HS-5 (cell line): Measurements from ENCODE around the gene HOXD12.

Source experiments
- DNase-seq: peaks from one replicate; pipeline ENCODE4 v3.0.0-alpha.2; 2012; ENCODE audit warnings: low read depth

Gene HOXD12

GRCh38 chr2:176118601-176119339 lies 19.2 kb downstream of the HOXD12 start:
- no peak for DNase-seq

DNA sequence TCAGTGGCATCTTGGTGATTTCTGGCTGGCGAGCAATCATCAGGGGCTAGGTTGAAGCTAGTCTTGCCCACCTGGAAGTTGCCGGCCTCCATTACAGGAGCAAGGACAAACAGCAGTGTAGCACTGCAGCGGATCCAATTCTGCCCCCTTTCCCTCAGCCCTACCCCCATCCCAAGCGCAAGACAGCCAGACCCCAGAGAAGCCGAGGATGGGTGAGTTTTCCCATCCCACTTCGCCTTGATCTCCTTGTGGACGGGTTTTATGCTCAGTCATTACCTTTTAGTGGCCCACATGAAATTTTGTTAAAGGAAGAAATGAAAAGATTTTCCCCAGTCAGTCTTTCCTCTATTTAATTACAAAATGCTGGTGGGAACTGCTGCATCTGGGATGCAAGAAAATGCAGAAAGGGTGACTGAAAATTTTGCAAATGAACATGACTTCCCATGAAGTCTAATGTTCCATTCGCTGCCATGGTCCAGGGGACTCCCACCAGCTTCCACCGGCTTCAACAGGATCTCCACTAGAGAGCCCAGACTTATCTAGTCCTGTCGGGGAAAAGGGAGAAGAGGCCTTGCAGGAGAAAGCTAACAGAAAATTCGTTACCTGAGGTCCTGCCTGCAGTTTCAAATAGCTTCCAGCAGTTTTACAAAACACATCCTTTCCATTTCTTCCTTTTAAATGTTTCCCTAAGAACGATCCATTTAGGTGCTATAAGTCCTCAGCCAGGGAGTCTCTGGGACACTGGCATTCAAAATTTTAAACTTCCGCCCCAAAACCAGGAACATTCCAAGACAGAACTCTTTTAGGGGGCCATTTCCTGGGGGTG lies 21.0 kb downstream of the HOXD12 start:
- no peak for DNase-seq

GRCh38 chr2:176121190-176122051 lies 21.8 kb downstream of the HOXD12 start:
- no peak for DNase-seq

- no peak for DNase-seq
Observed at GRCh38 chr2:176122052-176122682, 22.6 kb downstream of the HOXD12 start.

DNA sequence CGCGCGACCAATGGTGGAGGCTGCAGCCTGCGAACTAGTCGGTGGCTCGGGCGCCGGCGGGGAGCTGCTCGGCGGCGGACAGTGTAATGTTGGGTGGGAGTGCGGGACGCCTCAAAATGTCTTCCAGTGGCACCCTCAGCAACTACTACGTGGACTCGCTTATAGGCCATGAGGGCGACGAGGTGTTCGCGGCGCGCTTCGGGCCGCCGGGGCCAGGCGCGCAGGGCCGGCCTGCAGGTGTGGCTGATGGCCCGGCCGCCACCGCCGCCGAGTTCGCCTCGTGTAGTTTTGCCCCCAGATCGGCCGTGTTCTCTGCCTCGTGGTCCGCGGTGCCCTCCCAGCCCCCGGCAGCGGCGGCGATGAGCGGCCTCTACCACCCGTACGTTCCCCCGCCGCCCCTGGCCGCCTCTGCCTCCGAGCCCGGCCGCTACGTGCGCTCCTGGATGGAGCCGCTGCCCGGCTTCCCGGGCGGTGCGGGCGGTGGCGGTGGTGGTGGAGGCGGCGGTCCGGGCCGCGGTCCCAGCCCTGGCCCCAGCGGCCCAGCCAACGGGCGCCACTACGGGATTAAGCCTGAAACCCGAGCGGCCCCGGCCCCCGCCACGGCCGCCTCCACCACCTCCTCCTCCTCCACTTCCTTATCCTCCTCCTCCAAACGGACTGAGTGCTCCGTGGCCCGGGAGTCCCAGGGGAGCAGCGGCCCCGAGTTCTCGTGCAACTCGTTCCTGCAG lies 23.3 kb downstream of the HOXD12 start, which contains the start of gene HOXD9:
Gene HOXD9 (plus strand): TSS at position 37 of the 728 bp plus-strand sequence. CDS start 50 bp downstream, at position 87.
- DNase-seq, result no peak

DNA sequence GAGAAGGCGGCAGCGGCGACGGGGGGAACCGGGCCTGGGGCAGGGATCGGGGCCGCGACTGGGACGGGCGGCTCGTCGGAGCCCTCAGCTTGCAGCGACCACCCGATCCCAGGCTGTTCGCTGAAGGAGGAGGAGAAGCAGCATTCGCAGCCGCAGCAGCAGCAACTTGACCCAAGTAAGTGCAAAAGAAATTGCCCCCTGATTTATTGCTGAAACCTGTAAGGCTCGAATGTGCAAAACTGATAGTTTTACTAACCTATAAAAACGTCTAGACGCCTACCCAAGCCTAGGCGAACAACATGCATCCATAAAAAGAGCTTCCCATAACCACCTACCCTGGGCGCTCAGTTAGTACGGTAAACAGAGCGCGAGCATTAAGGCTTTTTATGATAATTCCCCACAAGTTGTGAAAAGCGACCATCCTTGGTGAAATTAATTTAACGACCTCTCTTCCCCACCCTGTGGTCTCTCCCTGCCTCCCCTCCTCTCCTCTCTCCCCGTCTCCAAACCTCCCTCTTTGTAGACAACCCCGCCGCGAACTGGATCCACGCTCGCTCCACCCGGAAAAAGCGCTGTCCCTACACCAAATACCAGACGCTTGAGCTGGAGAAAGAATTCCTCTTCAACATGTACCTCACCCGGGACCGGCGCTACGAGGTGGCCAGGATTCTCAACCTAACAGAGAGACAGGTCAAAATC lies 24.0 kb downstream of the HOXD12 start:
- DNase-seq, result no peak

- DNase-seq, result no peak
Observed at GRCh38 chr2:176124110-176124946, 24.7 kb downstream of the HOXD12 start.

DNA sequence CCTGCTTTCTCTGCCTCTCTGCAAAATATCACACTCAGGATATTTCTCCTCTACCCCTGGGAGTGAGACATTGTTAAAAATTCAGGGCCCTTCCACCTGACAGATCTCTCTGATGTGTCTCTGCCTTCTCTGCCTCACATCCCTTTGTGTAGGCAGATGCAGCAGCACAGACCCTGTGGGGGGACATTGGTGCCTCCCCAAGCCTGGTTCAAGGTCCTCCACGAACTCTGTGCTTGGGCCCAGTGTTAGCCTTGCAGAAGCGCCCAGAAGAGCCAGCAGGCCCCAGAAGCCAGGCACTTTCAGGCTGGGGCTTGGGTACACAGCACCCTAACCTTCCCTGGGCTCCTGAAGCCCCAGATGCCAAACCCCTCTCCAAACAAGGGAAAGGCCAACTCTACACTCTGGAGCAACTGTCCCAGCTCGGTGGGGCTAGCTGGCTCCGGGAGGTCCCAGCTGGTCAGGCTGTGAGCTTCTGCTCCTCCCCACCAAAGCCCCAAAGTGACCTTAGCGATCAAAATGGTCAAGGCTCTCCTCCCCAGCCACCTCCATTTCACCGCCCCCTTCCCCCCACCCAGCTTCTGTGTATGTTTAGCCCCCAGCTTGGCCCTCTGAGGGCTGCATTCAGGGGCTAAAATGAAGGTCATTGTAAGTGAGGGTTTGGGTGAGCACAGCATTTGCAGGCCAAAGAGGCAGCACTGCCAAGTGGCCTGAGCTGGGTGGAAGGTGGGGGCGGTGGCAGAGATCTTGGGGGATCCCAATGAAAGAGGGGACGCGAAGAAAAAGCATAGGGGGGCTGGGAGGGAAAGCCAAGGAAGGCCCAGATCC lies 25.6 kb downstream of the HOXD12 start:
- no peak for DNase-seq

DNA sequence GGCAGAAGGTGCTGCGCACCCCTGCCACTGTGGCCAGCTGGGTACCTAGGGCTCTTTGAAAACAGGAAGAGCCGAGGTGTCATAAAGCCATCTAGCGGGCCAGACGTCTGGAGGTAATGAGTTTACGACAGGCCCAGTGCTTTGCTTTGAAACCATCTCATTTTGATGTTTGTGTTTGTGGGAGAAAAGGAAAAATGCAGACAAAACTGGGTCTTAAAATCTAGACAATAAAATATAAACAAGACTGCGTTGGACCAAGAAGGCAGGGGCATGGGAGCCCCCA lies 26.1 kb downstream of the HOXD12 start:
- DNase-seq, result no peak

- DNase-seq, result no peak
Observed at GRCh38 chr2:176126929-176127773, 27.6 kb downstream of the HOXD12 start.

DNA sequence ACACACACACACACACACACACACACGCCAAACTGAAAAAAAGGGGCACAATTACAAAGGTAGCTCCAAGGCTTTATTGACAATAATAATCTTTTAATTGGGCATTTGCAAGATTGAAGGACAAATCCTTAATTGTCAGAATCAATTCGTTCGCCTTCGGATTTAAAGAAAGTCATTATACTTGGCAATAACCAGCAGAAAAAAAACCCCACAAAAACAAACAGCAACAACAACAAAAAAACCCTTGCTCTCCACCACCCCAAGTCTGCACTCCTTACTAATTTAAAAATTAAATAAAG lies 28.1 kb downstream of the HOXD12 start:
- DNase-seq, result no peak

GRCh38 chr2:176128172-176128981 lies 28.8 kb downstream of the HOXD12 start:
- DNase-seq, result no peak

- no peak for DNase-seq
Observed at GRCh38 chr2:176128982-176129796, 29.6 kb downstream of the HOXD12 start, which contains the start of gene HOXD8. TSS of gene HOXD8 (plus strand) at chr2:176129705. CDS start at chr2:176130367, 662 bp downstream.

DNA sequence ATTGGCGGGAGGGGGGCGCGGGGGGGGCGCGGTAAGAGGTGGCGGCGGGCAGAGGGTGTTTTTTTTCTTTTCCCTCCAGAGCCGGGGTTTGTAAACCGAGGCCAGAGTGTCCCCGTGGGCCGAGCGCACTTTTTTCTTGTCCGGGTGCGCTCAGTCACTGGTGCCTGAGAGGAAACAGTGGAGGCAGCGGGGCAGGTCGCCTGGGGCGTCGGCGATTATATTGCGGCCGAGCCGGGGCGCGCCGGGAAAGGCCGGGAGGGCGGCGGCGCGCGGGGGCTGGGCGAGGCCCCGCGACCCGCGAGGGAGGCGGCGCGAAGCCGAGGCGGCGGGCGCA lies 30.2 kb downstream of the HOXD12 start:
- DNase-seq, result no peak

GRCh38 chr2:176130147-176130956 lies 30.8 kb downstream of the HOXD12 start:
- DNase-seq, result no peak
